Esophagus muscularis mucosa (tissue), 4 donors: ENCODE results near the gene MARCKS. TPM values are rescaled to one million over a fixed set of nuclear protein-coding genes. Genes with fewer than 3 reads are reported as not detected.

Experiments used
- DNase-seq: peaks from one replicate; pipeline ENCODE4 v3.0.0-alpha.2; 2017; ENCODE audit errors: extremely low spot score
- H3K27ac ChIP-seq, 4 donors: fragments of 200-600 bp; sonication (generic); replicated peaks in 1 of 4; 1 replicate in 3 of 4; 2 replicates in 1 of 4; pipeline ENCODE4 v1.5.1; 2016 to 2019; ENCODE audit warnings: mild to moderate bottlenecking in 1 of 4
- H3K27me3 ChIP-seq, 4 donors: fragments of 200-600 bp; sonication (generic); one replicate each; pipeline versions ENCODE4 v1.5.1 to v1.6.0; 2016 to 2019
- H3K36me3 ChIP-seq, 4 donors: fragments of 200-600 bp; sonication (generic); one replicate each; pipeline ENCODE4 v1.5.1; 2016 to 2019
- H3K4me1 ChIP-seq, 4 donors: fragments of 200-600 bp; sonication (generic); one replicate each; pipeline ENCODE4 v1.5.1; 2016 to 2019
- H3K4me3 ChIP-seq, 4 donors: fragments of 200-600 bp; sonication (generic); 1 replicate in 2 of 4; 2 replicates in 2 of 4; pipeline ENCODE4 v1.5.1; 2016 to 2019; ENCODE audit warnings: mild to moderate bottlenecking in 4 of 4, moderate library complexity in 1 of 4
- H3K9me3 ChIP-seq, 4 donors: fragments of 200-600 bp; sonication (generic); 1 replicate in 3 of 4; 2 replicates in 1 of 4; pipeline ENCODE4 v1.5.1; 2016 to 2019
- EP300 ChIP-seq: sonication (generic); formaldehyde crosslinking; IDR thresholded peaks from one replicate; pipeline ENCODE4 v1.6.1; 2017; ENCODE audit warnings: antibody characterized with exemption
- POLR2A ChIP-seq: fragments of 450-650 bp; IDR thresholded peaks from one replicate; pipeline ENCODE4 v1.6.1; 2017; ENCODE audit warnings: antibody characterized with exemption, moderate library complexity, mild to moderate bottlenecking, low read depth
- POLR2AphosphoS5 ChIP-seq, 2 donors: sonication (generic); formaldehyde crosslinking; IDR thresholded peaks; one replicate each; pipeline ENCODE4 v1.6.1; 2017; ENCODE audit warnings: antibody characterized with exemption in 2 of 2
- WGBS: methylation state at CpG from one replicate; pipeline ENCODE4 v1.1.5; 2018; 5-methylcytosine and 5-hydroxymethylcytosine counted together
- intact Hi-C: fragments of 100-400 bp; cut with DNase I; formaldehyde crosslinking; loops from one replicate; pipeline ENCODE4 v1.15.1; 2023
- total RNA-seq, 4 donors: library from RNA; depleted of rRNA; stranded (reverse); fragments of >200 nt; gene quantifications; one replicate each; pipeline versions ENCODE4 v1.1.0 to v1.2.1, GENCODE V29; 2016
- TF ChIP-seq, protein P1 (sequence below), 3 experiments: fragments of 200-600 bp in 2 of 3; fragments of 450-650 bp in 1 of 3; sonication (generic) in 2 of 3; IDR thresholded peaks; one replicate each; pipeline ENCODE4 v1.5.1; 2017 to 2019; ENCODE audit warnings: antibody characterized with exemption in 3 of 3, mild to moderate bottlenecking in 2 of 3, moderate library complexity in 1 of 3

The MARCKS gene
- total RNA-seq, 4 donors from 2014 or later: 19.2 to 32.7 (median 31.2) TPM

- Histone ChIP-seq H3K36me3 (no peaks in the 10 kb centered on the region), H3K27ac (no peak overlapping the region), H3K4me1 (no peaks in the 10 kb centered on the region), H3K27me3 (no peaks in the 10 kb centered on the region), H3K4me3 (no peak overlapping the region), H3K9me3 (no peaks in the 10 kb centered on the region)
- 81% methylated on average over 1 of the region's 1 CpG for WGBS
- DNase-seq: no peak
- TF ChIP-seq, protein P1, sequence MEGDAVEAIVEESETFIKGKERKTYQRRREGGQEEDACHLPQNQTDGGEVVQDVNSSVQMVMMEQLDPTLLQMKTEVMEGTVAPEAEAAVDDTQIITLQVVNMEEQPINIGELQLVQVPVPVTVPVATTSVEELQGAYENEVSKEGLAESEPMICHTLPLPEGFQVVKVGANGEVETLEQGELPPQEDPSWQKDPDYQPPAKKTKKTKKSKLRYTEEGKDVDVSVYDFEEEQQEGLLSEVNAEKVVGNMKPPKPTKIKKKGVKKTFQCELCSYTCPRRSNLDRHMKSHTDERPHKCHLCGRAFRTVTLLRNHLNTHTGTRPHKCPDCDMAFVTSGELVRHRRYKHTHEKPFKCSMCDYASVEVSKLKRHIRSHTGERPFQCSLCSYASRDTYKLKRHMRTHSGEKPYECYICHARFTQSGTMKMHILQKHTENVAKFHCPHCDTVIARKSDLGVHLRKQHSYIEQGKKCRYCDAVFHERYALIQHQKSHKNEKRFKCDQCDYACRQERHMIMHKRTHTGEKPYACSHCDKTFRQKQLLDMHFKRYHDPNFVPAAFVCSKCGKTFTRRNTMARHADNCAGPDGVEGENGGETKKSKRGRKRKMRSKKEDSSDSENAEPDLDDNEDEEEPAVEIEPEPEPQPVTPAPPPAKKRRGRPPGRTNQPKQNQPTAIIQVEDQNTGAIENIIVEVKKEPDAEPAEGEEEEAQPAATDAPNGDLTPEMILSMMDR (IDR thresholded peaks at IDR 0.05): no peak
- TF ChIP-seq POLR2AphosphoS5 (IDR thresholded peaks at IDR 0.05) (no peak), EP300 (no peak), POLR2A (no peak)
- intact Hi-C loops: no loop called here
These were observed 10.6 kb upstream of the MARCKS start for GRCh38 chr6:113846577-113846976.

GRCh38 chr6:113847447-113847846, 9.7 kb upstream of the MARCKS start:
- no peak for DNase-seq
- no peak overlapping the region for H3K4me3 ChIP-seq
- no peaks in the 10 kb centered on the region for H3K27me3 ChIP-seq
- no peak for TF ChIP-seq EP300
- no peak for TF ChIP-seq POLR2AphosphoS5 (IDR thresholded peaks at IDR 0.05)
- no peaks in the 10 kb centered on the region for H3K36me3 ChIP-seq
- H3K27ac ChIP-seq: no peak overlapping the region
- H3K9me3 ChIP-seq: no peaks in the 10 kb centered on the region
- H3K4me1 ChIP-seq: no peaks in the 10 kb centered on the region
- intact Hi-C loops: no loop called here
- WGBS: 95% methylated on average over 5 of the region's 5 CpGs

DNA sequence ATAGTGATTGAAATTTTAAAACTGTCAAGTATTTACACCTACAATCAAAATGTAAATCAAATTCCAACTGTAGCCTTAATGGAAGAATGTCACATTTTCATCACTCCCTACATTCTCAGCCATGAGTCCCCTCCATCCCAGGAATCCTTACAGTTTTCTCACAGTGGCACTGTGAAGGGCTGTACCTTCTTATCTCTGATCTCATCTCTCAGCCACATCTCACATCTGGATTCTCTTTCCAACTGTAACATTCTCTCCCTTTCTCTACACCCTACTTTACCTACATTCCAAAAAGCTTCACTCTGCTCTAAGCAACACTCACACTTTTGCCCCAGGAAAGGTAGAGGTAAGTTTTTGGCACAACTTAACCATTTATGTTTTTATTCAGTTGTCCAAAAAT, 8.9 kb upstream of the MARCKS start:
- TF ChIP-seq EP300 (no peak), POLR2AphosphoS5 (IDR thresholded peaks at IDR 0.05) (no peak), POLR2A (no peak)
- TF ChIP-seq, protein P1 (IDR thresholded peaks at IDR 0.05): no peak
- H3K4me1 ChIP-seq: no peaks in the 10 kb centered on the region
- no peaks in the 10 kb centered on the region for H3K9me3 ChIP-seq
- intact Hi-C loops: no loop called here
- DNase-seq: no peak
- no peaks in the 10 kb centered on the region for H3K36me3 ChIP-seq
- H3K27ac ChIP-seq: no peak overlapping the region
- no peak overlapping the region for H3K4me3 ChIP-seq
- no peaks in the 10 kb centered on the region for H3K27me3 ChIP-seq

DNA sequence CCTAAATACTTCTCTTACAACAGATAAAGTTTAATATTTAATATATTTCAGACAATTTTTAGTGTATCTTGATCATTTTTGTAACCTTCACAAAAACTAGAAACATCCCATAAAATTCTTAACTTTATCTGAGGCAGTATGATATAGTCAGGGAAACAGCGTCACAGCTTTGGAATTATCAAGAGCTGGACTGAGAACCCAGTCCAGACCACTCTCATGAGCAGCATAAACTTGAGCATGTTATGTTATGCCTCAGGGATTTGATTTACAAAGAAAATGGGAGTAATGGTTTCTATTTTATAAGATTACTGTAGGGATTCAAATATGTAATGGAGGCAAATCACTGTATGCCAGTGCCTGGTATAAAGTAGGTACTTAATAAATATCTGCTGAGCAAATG, 8.3 kb upstream of the MARCKS start:
- no peak overlapping the region for H3K27ac ChIP-seq
- no peaks in the 10 kb centered on the region for H3K9me3 ChIP-seq
- no peaks in the 10 kb centered on the region for H3K4me1 ChIP-seq
- no peaks in the 10 kb centered on the region for H3K27me3 ChIP-seq
- no peaks in the 10 kb centered on the region for H3K36me3 ChIP-seq
- H3K4me3 ChIP-seq: no peak overlapping the region
- WGBS: 100% methylated on average over 1 of the region's 1 CpG
- TF ChIP-seq POLR2AphosphoS5 (IDR thresholded peaks at IDR 0.05): no peak
- TF ChIP-seq, protein P1 (IDR thresholded peaks at IDR 0.05): no peak
- no peak for TF ChIP-seq POLR2A
- no peak for TF ChIP-seq EP300
- no peak for DNase-seq
- intact Hi-C loops: no loop called here

GRCh38 chr6:113853252-113853651, 3.9 kb upstream of the MARCKS start:
- Histone ChIP-seq H3K4me3 (no peak overlapping the region), H3K9me3 (no peaks in the 10 kb centered on the region), H3K27me3 (no peaks in the 10 kb centered on the region), H3K27ac (no peak overlapping the region), H3K4me1 (peaks cover 0 to 27% (median 15%) of the 10 kb centered on the region in 4 donors), H3K36me3 (no peaks in the 10 kb centered on the region)
- 91% methylated on average over 3 of the region's 3 CpGs for WGBS
- intact Hi-C loops: loop anchor here (10.0 kb wide), 1 partner anchor 288 kb away; no protein-coding TSS in a partner anchor
- no peak for TF ChIP-seq POLR2A
- no peak for TF ChIP-seq EP300
- no peak for TF ChIP-seq POLR2AphosphoS5 (IDR thresholded peaks at IDR 0.05)
- TF ChIP-seq, protein P1 (IDR thresholded peaks at IDR 0.05): no peak
- DNase-seq: no peak
